GM13976 (cell line): ENCODE measurements around the gene GCM1.
"Not testable (repeated sequence)": the region's sequence is repeated elsewhere in the genome, so short reads cannot be mapped to it uniquely, and the experiment has no call there.

Experiments used
- DNase-seq: peaks from one replicate; pipeline ENCODE4 v3.0.0; 2012; ENCODE audit warnings: low spot score
- CTCF ChIP-seq: IDR thresholded peaks from 2 replicates; pipeline ENCODE4 v1.5.1; 2012; ENCODE audit warnings: borderline replicate concordance, mild to moderate bottlenecking; ENCODE audit not compliant: insufficient read depth; ENCODE audit errors: extremely low read depth, missing control alignments, control extremely low read depth
- in situ Hi-C: fragments of 300-500 bp; cut with MboI; formaldehyde crosslinking; loops from one replicate; pipeline ENCODE4 v1.12.0; 2022; ENCODE audit warnings: low sequenced_read_pairs, mixed read lengths, inconsistent platforms; ENCODE audit not compliant: unreplicated experiment

Gene GCM1

GRCh38 chr6:53168516-53169267, 20.1 kb upstream of the GCM1 start:
- no peak for DNase-seq
- in situ Hi-C loops, result loop anchor here (25.0 kb wide), 1 partner anchor 494 kb away; the partner anchor contains the start of gene KLHL31
- TF ChIP-seq CTCF, result no peak

- DNase-seq, result no peak
- TF ChIP-seq CTCF, result no peak
- in situ Hi-C loops, result loop anchor here (25.0 kb wide), 1 partner anchor 497 kb away; the partner anchor contains the start of gene KLHL31
Observed at GRCh38 chr6:53165293-53165692, 16.7 kb upstream of the GCM1 start.

GRCh38 chr6:53162606-53163005, 14.0 kb upstream of the GCM1 start:
- TF ChIP-seq CTCF, result no peak
- in situ Hi-C loops, result loop anchor here (25.0 kb wide), 1 partner anchor 500 kb away; the partner anchor contains the start of gene KLHL31
- DNase-seq, result no peak

- in situ Hi-C loops, result loop anchor here (25.0 kb wide), 1 partner anchor 501 kb away; the partner anchor contains the start of gene KLHL31
- DNase-seq, result no peak
- no peak for TF ChIP-seq CTCF
Observed at GRCh38 chr6:53161481-53162009, 12.9 kb upstream of the GCM1 start.

GRCh38 chr6:53159558-53159957, 10.9 kb upstream of the GCM1 start:
- DNase-seq, result no peak
- in situ Hi-C loops, result loop anchor here (25.0 kb wide), 1 partner anchor 503 kb away; the partner anchor contains the start of gene KLHL31

GRCh38 chr6:53158076-53158475, 9.4 kb upstream of the GCM1 start:
- in situ Hi-C loops, result loop anchor here (25.0 kb wide), 1 partner anchor 504 kb away; the partner anchor contains the start of gene KLHL31
- DNase-seq, result not testable (repeated sequence)

More at GRCh38 chr6:53159558-53159957, 10.9 kb upstream of the GCM1 start:
- no peak for TF ChIP-seq CTCF

- DNase-seq, result not testable (repeated sequence)
- in situ Hi-C loops, result loop anchor here (25.0 kb wide), 1 partner anchor 507 kb away; the partner anchor contains the start of gene KLHL31
Observed at GRCh38 chr6:53155279-53155678, 6.6 kb upstream of the GCM1 start.
